SK-N-SH treated with all-trans-retinoic acid at 6 μM for 48 hours (cell line): ENCODE results near the gene CLK4.

Experiments used
- ATAC-seq: fragments of 200-7000 bp; cut with Tn5 transposase; 3 replicates; pipeline ENCODE4 v1.9.1; 2020; ENCODE audit warnings: mild to moderate bottlenecking, moderate library complexity
- BACH2 ChIP-seq: fragments of 250-450 bp; sonication (Bioruptor Pico); IDR thresholded peaks from 2 replicates; pipeline ENCODE4 v1.9.0; 2021; ENCODE audit warnings: mild to moderate bottlenecking, borderline replicate concordance
- CSDC2 ChIP-seq: fragments of 250-450 bp; sonication (Bioruptor Pico); IDR thresholded peaks from 2 replicates; pipeline ENCODE4 v1.5.0; 2020; ENCODE audit warnings: mild to moderate bottlenecking, moderate library complexity
- ESRRG ChIP-seq: fragments of 250-450 bp; sonication (Bioruptor Pico); IDR thresholded peaks from 2 replicates; pipeline ENCODE4 v1.6.1; 2021; ENCODE audit warnings: mild to moderate bottlenecking
- GLIS3 ChIP-seq: fragments of 250-450 bp; sonication (Bioruptor Pico); IDR thresholded peaks from 2 replicates; pipeline ENCODE4 v1.5.0; 2020; ENCODE audit warnings: mild to moderate bottlenecking, moderate library complexity
- ISL1 ChIP-seq: fragments of 250-450 bp; sonication (Bioruptor Pico); IDR thresholded peaks from 2 replicates; pipeline ENCODE4 v2.1.2; 2022; ENCODE audit warnings: mild to moderate bottlenecking, moderate library complexity
- PPARA ChIP-seq: fragments of 250-450 bp; sonication (Bioruptor Pico); IDR thresholded peaks from 2 replicates; pipeline ENCODE4 v1.5.0; 2020; ENCODE audit warnings: mild to moderate bottlenecking, borderline replicate concordance
- RARB ChIP-seq: fragments of 250-450 bp; sonication (Bioruptor Pico); IDR thresholded peaks from 2 replicates; pipeline ENCODE4 v1.8.0; 2021; ENCODE audit warnings: mild to moderate bottlenecking, moderate library complexity
- SNAI2 ChIP-seq: fragments of 250-450 bp; sonication (Bioruptor Pico); IDR thresholded peaks from 2 replicates; pipeline ENCODE4 v1.5.0; 2020; ENCODE audit warnings: mild to moderate bottlenecking, moderate library complexity
- TCF4 ChIP-seq: fragments of 250-450 bp; sonication (Bioruptor Pico); IDR thresholded peaks from 2 replicates; pipeline ENCODE4 v1.8.0; 2021; ENCODE audit warnings: mild to moderate bottlenecking, moderate library complexity, borderline replicate concordance
- TOX ChIP-seq: fragments of 250-450 bp; sonication (Bioruptor Pico); IDR thresholded peaks from 2 replicates; pipeline ENCODE4 v1.8.0; 2021; ENCODE audit warnings: mild to moderate bottlenecking, moderate library complexity, borderline replicate concordance
- TSHZ2 ChIP-seq: fragments of 250-450 bp; sonication (Bioruptor Pico); IDR thresholded peaks from 2 replicates; pipeline ENCODE4 v1.5.0; 2020; ENCODE audit warnings: mild to moderate bottlenecking, moderate library complexity
- ZC3H10 ChIP-seq: fragments of 250-450 bp; sonication (Bioruptor Pico); IDR thresholded peaks from 2 replicates; pipeline ENCODE4 v1.5.1; 2021; ENCODE audit warnings: mild to moderate bottlenecking, moderate library complexity
- ZFP3 ChIP-seq: fragments of 250-450 bp; sonication (Bioruptor Pico); IDR thresholded peaks from 2 replicates; pipeline ENCODE4 v1.5.0; 2020; ENCODE audit warnings: mild to moderate bottlenecking, moderate library complexity
- ZFP30 ChIP-seq: fragments of 450-650 bp; formaldehyde crosslinking; IDR thresholded peaks from 2 replicates; pipeline ENCODE4 v1.5.0; 2022; ENCODE audit warnings: mild to moderate bottlenecking, moderate library complexity
- ZNF565 ChIP-seq: fragments of 450-650 bp; formaldehyde crosslinking; conservative IDR thresholded peaks from 2 replicates; pipeline ENCODE4 v1.5.0; 2020; ENCODE audit warnings: low read depth, mild to moderate bottlenecking, moderate library complexity
- ZNF70 ChIP-seq: fragments of 450-650 bp; formaldehyde crosslinking; IDR thresholded peaks from 2 replicates; pipeline ENCODE4 v1.5.0; 2020; ENCODE audit warnings: mild to moderate bottlenecking, moderate library complexity
- ZNF8 ChIP-seq: fragments of 450-650 bp; formaldehyde crosslinking; IDR thresholded peaks from 2 replicates; pipeline ENCODE4 v1.5.0; 2020; ENCODE audit warnings: mild to moderate bottlenecking, moderate library complexity
- TF ChIP-seq, protein P1 (sequence below): fragments of 250-450 bp; sonication (Bioruptor Pico); IDR thresholded peaks from 2 replicates; pipeline ENCODE4 v1.8.0; 2020; ENCODE audit warnings: mild to moderate bottlenecking, moderate library complexity, borderline replicate concordance
- TF ChIP-seq, protein P2 (sequence below): fragments of 250-450 bp; sonication (Bioruptor Pico); IDR thresholded peaks from 2 replicates; pipeline ENCODE4 v1.5.1; 2021; ENCODE audit warnings: mild to moderate bottlenecking, moderate library complexity
- TF ChIP-seq, protein P3 (sequence below): fragments of 250-450 bp; sonication (Bioruptor Pico); IDR thresholded peaks from 2 replicates; pipeline ENCODE4 v1.8.0; 2021; ENCODE audit warnings: low read depth, mild to moderate bottlenecking, moderate library complexity, borderline replicate concordance
- TF ChIP-seq, protein P4 (sequence below): fragments of 250-450 bp; sonication (Bioruptor Pico); IDR thresholded peaks from 2 replicates; pipeline ENCODE4 v1.5.1; 2020; ENCODE audit warnings: low read depth, mild to moderate bottlenecking, moderate library complexity

The CLK4 gene

GRCh38 chr5:178667688-178668087, 40.8 kb upstream of the CLK4 start:
- TF ChIP-seq ZC3H10 (CRISPR knock-in tag) (no peak), TSHZ2 (CRISPR knock-in tag) (no peak), RARB (CRISPR knock-in tag) (no peak), ZNF70 (CRISPR knock-in tag) (no peak), TOX (no peak), CSDC2 (no peak), ISL1 (CRISPR knock-in tag) (no peak), ESRRG (CRISPR knock-in tag) (no peak), ZNF8 (CRISPR knock-in tag) (no peak), ZFP30 (CRISPR knock-in tag) (no peak), BACH2 (CRISPR knock-in tag) (no peak)
- TF ChIP-seq, protein P1, sequence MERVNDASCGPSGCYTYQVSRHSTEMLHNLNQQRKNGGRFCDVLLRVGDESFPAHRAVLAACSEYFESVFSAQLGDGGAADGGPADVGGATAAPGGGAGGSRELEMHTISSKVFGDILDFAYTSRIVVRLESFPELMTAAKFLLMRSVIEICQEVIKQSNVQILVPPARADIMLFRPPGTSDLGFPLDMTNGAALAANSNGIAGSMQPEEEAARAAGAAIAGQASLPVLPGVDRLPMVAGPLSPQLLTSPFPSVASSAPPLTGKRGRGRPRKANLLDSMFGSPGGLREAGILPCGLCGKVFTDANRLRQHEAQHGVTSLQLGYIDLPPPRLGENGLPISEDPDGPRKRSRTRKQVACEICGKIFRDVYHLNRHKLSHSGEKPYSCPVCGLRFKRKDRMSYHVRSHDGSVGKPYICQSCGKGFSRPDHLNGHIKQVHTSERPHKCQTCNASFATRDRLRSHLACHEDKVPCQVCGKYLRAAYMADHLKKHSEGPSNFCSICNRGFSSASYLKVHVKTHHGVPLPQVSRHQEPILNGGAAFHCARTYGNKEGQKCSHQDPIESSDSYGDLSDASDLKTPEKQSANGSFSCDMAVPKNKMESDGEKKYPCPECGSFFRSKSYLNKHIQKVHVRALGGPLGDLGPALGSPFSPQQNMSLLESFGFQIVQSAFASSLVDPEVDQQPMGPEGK, result no peak
- TF ChIP-seq, all 23 proteins: peak for 0
- no peak for ATAC-seq

DNA sequence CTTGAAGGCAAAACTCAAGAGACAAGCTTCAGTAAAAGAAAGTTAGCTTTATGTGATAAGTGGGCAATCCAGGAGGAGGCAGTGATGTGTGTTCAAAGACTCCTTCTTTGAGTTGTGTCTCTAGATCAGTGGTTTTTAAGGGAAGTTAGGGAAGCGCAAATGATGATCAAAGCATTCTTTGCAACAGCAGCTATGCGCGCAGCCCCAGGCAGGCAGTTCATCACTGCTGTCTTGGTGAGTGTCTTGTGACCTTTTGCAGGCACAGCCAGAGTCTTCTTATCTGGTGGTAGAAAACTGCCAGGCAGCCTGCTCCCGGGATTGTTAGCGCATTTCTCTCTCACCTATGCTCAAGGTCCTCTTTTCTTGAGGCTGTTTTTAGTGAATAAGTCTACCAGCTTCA, 40.3 kb upstream of the CLK4 start:
- no peak for ATAC-seq
- TF ChIP-seq TCF4 (CRISPR knock-in tag) (no peak), ZNF565 (CRISPR knock-in tag) (no peak), PPARA (CRISPR knock-in tag) (no peak), ZFP3 (no peak), CSDC2 (no peak), TOX (no peak), ZNF8 (CRISPR knock-in tag) (no peak), SNAI2 (CRISPR knock-in tag) (no peak), ZFP30 (CRISPR knock-in tag) (no peak)

DNA sequence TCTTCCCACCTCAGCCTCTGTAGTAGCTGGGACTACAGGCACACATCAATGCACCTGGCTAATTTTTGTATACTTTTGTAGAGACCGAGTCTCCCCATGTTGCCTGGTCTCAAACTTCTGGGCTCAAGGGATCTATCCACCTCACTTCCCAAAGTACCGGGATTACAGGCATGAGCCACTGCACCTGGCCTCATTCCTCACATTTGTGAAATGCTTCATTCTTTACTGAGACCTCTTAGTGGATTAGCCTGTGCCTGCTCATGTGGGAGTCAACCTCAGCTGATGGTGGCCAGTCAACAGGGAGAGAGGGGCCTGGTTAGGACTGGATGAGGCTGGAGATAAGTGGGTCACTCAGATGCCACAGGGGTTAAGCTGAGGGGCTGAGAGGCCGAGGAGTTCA, 37.3 kb upstream of the CLK4 start:
- no peak for ATAC-seq
- no peak for TF ChIP-seq SNAI2 (CRISPR knock-in tag)
- no peak for TF ChIP-seq ESRRG (CRISPR knock-in tag)
- TF ChIP-seq ZFP30 (CRISPR knock-in tag), result no peak
- no peak for TF ChIP-seq RARB (CRISPR knock-in tag)
- TF ChIP-seq TCF4 (CRISPR knock-in tag), result no peak
- no peak for TF ChIP-seq PPARA (CRISPR knock-in tag)
- no peak for TF ChIP-seq ZNF70 (CRISPR knock-in tag)
- TF ChIP-seq GLIS3 (CRISPR knock-in tag), result no peak
- TF ChIP-seq ZFP3, result no peak
- no peak for TF ChIP-seq ZC3H10 (CRISPR knock-in tag)
- no peak for TF ChIP-seq BACH2 (CRISPR knock-in tag)
- TF ChIP-seq, protein P2, sequence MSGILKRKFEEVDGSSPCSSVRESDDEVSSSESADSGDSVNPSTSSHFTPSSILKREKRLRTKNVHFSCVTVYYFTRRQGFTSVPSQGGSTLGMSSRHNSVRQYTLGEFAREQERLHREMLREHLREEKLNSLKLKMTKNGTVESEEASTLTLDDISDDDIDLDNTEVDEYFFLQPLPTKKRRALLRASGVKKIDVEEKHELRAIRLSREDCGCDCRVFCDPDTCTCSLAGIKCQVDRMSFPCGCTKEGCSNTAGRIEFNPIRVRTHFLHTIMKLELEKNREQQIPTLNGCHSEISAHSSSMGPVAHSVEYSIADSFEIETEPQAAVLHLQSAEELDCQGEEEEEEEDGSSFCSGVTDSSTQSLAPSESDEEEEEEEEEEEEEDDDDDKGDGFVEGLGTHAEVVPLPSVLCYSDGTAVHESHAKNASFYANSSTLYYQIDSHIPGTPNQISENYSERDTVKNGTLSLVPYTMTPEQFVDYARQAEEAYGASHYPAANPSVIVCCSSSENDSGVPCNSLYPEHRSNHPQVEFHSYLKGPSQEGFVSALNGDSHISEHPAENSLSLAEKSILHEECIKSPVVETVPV, result no peak
- no peak for TF ChIP-seq CSDC2
- no peak for TF ChIP-seq TSHZ2 (CRISPR knock-in tag)
- no peak for TF ChIP-seq TOX
- TF ChIP-seq, protein P3, sequence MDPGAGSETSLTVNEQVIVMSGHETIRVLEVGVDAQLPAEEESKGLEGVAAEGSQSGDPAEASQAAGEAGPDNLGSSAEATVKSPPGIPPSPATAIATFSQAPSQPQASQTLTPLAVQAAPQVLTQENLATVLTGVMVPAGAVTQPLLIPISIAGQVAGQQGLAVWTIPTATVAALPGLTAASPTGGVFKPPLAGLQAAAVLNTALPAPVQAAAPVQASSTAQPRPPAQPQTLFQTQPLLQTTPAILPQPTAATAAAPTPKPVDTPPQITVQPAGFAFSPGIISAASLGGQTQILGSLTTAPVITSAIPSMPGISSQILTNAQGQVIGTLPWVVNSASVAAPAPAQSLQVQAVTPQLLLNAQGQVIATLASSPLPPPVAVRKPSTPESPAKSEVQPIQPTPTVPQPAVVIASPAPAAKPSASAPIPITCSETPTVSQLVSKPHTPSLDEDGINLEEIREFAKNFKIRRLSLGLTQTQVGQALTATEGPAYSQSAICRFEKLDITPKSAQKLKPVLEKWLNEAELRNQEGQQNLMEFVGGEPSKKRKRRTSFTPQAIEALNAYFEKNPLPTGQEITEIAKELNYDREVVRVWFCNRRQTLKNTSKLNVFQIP, result no peak
- TF ChIP-seq, protein P4, sequence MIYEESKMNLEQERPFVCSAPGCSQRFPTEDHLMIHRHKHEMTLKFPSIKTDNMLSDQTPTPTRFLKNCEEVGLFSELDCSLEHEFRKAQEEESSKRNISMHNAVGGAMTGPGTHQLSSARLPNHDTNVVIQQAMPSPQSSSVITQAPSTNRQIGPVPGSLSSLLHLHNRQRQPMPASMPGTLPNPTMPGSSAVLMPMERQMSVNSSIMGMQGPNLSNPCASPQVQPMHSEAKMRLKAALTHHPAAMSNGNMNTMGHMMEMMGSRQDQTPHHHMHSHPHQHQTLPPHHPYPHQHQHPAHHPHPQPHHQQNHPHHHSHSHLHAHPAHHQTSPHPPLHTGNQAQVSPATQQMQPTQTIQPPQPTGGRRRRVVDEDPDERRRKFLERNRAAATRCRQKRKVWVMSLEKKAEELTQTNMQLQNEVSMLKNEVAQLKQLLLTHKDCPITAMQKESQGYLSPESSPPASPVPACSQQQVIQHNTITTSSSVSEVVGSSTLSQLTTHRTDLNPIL (CRISPR knock-in tag), result no peak
- no peak for TF ChIP-seq ISL1 (CRISPR knock-in tag)
- TF ChIP-seq ZNF8 (CRISPR knock-in tag), result no peak
- TF ChIP-seq, protein P1, result no peak
